PFSK-1 (cell line): ENCODE data around the gene PCMT1.

Source experiments
- FOXP2 ChIP-seq: optimal IDR thresholded peaks from 2 replicates; pipeline ENCODE3; 2011; ENCODE audit warnings: borderline replicate concordance, control low read depth, inconsistent platforms; ENCODE audit not compliant: insufficient read depth; ENCODE audit errors: extremely low read length, extremely low read depth
- POLR2AphosphoS5 ChIP-seq: IDR thresholded peaks from 2 replicates; pipeline ENCODE4 v1.6.1; 2012; ENCODE audit warnings: low read depth, mild to moderate bottlenecking, control low read depth, low read length, moderate library complexity
- REST ChIP-seq, 2 experiments: IDR thresholded peaks; 2 replicates each; pipeline versions ENCODE4 v1.6.1 to v1.8.0; 2011 to 2012; ENCODE audit warnings: low read depth in 2 of 2, low read length in 2 of 2, control low read depth in 1 of 2, inconsistent platforms in 1 of 2, mild to moderate bottlenecking in 1 of 2, moderate library complexity in 1 of 2; ENCODE audit not compliant: insufficient read depth in 1 of 2
- SIN3A ChIP-seq: IDR thresholded peaks from 2 replicates; pipeline ENCODE4 v1.6.1; 2012; ENCODE audit warnings: mild to moderate bottlenecking, low read length, moderate library complexity, borderline replicate concordance; ENCODE audit not compliant: insufficient read depth
- TAF1 ChIP-seq: IDR thresholded peaks from 2 replicates; pipeline ENCODE4 v1.6.1; 2012; ENCODE audit warnings: low read length, control low read depth, borderline replicate concordance; ENCODE audit not compliant: insufficient read depth

- TF ChIP-seq SIN3A (no peak), REST (IDR thresholded peaks at IDR 0.05; ENCODE audit: insufficient read depth in 1 of 2, low read depth in 2 of 2, low read length in 2 of 2) (no peak), POLR2AphosphoS5 (no peak), TAF1 (no peak), FOXP2 (no peak)
Observed at GRCh38 chr6:149756261-149756636, 6.7 kb downstream of the PCMT1 start.
